GM19467 (cell line): ENCODE results near the gene MGAT4A.
"Not testable (repeated sequence)": the region's sequence is repeated elsewhere in the genome, so short reads cannot be mapped to it uniquely, and the experiment has no call there.

ENCODE experiments used
- ATAC-seq: cut with Tn5 transposase; IDR thresholded peaks from one replicate; pipeline ENCODE4 v1.9.1; 2021; ENCODE audit warnings: mild to moderate bottlenecking, moderate library complexity; ENCODE audit not compliant: unreplicated experiment

Gene MGAT4A

DNA sequence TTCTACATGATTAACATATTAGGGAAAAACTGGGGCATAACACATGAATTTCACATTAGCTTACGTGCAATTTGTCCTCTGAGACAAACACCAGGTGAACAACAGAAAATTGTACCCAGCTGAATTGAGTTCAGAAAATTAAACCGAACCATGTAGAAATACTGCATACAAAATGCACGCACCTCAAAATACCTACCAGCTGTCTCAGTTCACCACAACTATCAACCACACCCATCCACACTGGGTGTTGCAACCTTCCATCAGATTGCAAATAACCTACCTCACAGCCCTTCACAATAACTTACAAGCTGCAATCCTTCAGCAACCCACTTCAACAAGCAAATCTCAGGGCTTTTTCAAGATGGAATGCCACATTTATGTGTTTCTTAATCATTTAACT is 66.6 kb downstream of the MGAT4A start:
- ATAC-seq: no peak

GRCh38 chr2:98663511-98664090 is 67.3 kb downstream of the MGAT4A start:
- ATAC-seq: no peak

DNA sequence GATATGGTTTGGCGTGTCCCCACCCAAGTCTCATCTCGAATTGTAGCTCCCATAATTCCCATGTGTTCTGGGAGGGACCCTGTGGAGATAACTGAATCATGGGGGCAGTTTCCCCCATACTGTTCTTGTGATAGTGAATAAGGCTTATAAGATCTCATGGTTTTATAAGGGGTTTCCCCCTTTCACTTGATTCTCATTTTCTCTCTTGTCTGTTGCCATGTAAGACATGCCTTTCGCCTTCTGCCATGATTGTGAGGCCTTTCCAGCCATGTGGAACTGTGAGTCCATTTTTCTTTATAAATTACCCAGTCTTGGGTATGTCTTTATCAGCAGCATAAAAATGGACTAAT is 71.5 kb downstream of the MGAT4A start:
- not testable (repeated sequence) for ATAC-seq

DNA sequence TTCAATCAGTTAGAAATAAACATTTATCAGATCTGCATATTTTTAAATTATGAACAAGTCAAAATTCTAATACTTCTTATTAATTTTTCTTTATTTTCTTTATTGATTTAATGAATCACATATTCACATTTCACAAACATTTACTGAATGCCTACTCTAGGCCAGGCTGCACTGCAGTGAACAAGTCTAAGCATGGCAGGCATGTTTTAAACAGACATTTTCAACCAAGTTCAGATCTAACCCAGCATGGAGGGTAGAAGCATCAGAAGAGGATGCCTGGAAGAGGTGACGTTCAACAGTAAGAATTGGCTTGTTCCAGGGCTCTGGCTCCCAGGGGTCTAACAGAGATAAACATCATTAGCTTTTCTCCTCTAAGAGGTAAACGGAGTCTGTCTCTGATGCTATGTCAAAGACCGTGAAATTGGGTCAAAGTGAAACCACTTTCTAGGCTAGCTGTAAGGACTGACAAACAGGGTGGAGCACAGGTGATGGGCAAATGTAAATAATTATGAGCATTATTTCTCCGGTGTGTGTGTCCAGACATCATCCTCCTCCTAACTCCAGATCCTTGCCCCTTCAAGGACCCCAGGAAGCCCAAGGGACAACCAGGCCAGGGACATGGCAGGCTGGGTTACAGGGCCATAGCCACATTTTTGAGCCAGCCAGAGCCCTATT is 72.0 kb downstream of the MGAT4A start:
- ATAC-seq: no peak

DNA sequence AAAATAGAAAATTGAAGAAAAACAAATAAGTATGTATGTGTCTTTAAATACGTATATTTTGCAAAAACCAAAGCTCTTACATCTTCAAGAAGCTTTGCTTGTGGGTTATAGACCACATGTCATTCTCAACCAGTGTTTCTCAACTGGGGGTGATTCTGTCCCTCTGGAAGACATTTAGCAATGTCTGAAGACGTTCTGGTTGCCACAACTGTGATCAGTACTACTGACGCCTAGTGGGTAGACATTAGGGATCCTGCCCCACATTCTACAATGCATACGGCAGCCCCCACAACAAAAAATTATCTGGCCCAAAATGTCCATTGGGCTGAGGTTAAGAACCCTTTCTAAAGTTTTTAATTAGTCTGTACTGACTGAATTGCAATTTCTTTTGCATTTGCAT is 74.1 kb downstream of the MGAT4A start:
- ATAC-seq: no peak

DNA sequence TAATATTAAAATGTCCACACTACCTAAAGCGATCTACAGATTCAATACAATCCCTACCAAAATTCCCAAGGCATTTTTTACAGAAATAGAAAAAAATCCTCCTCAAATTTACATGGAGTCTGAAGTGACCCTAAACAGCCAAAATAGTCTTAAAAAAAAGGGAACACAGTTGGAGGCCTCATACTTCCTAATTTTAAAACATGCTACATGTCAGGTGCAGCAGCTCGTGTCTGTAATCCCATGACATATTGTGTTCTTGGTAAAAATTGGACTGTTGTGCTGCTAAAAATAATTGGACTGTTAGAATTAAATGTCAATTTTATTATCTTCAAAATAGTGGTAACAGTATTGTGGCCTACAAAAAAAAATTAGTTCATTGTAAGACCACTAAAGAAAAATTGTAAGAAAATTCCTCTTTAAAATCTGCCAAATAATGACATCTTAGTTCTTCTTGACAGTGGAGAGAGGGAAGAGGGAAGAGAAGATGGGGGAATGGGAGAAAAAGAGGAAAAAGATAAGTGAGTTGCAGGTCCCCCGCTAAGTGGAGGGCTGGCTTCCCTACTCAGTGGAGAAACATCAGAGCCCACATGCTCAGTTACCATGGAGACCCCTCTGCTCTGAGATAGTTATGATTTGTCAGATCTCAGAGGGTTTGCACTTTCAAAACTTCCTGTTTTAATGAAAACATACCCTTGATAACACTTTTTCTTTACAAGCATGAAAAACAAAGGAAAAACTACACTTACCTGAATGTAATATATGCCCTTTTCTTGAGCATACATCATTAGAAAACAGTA is 76.0 kb downstream of the MGAT4A start:
- ATAC-seq: no peak

DNA sequence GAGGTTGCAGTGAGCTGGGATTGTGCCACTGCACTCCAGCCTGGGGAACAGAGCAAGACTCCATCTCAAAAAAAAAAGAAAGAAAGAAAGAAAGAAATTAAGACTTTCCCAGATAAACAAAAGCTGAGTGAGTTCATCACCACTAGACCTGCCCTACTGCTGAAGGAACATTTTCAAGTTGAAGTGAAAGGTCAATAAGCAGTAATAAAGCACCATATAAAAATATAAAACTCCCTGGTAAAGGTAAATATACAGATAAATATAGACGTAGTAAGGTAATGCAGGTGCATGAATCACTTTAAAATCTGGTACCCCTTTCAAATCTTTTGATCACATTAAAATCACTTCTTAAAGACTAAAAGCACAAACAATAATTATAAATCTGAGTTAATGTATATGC is 79.9 kb downstream of the MGAT4A start:
- no peak for ATAC-seq

- ATAC-seq: no peak
Observed at GRCh38 chr2:98649992-98650375, 80.9 kb downstream of the MGAT4A start.

- ATAC-seq: peak; percentile 74
Observed at GRCh38 chr2:98649135-98649991, 81.6 kb downstream of the MGAT4A start.

DNA sequence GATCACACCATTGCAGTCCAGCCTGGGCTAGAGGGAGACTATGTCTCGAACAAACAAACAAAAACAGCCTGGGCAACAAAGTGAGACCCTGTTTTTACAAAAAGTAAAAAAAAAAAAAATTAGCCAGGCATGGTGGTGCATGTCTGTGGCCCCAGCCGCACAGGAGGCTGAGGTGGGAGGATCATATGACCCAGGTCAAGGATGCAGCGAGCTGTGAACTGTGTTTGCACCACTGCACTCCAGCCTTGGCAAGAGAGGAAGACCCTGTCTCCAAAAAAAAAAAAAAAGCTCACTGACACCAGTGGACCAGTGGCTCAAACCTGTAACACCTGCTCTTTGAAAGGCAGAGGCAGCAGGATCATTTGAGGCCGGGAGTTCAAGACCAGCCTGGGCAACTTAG is 82.5 kb downstream of the MGAT4A start:
- no peak for ATAC-seq

DNA sequence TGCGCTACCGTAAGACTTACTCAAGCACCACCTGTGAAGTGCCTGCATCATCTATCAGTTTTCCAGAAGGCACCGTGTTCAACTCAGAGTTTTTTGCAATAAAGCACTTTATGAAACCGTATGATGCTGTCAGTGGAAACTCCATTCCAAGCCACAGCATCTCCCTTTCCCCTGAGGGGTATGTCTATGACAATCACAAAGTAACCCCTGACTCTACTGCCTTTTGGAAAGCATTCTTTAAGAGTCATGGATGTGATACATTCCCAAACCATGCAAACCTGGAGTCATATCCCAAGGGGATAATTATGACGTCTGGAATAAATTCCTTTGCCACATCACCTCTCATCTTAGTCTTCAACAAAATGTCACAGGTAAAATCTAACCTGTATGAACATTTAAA is 83.3 kb downstream of the MGAT4A start:
- ATAC-seq: no peak

- no peak for ATAC-seq
Observed at GRCh38 chr2:98643496-98644100, 87.3 kb downstream of the MGAT4A start.

DNA sequence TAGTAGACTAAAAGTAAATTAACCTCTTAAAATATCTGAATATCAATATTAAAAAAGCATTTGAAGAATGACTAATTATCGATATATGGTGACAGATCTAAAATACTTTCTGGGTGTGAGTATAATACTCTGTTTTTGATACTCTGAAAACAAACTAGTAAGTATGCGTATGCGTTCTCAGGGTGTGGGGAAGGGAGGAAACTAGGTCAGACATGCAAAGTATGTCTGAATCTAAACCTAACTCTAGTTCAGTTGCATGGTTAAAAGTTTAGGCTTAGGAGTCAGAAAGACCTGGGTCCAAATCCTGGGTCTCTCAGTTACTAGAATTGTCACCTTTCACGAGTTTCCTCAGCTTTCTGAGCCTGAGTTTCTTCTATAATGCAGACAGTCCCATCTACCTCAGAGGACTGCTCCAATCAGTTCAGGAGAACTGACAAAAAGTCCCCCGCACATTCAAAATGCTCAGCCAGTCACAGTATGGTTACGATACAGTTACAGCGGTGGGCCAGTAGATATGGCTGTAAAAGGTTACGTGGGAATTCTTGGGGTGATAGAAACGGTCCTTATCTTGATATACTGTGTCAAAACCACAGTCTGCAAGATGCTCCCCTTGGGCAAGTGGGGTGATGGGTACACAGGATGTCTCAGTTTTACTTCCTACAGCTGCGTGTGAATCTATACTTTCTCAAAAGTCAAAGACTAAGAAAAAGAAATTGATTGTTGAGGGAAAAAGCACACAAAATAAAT is 93.4 kb downstream of the MGAT4A start:
- peak; percentile 80 for ATAC-seq

DNA sequence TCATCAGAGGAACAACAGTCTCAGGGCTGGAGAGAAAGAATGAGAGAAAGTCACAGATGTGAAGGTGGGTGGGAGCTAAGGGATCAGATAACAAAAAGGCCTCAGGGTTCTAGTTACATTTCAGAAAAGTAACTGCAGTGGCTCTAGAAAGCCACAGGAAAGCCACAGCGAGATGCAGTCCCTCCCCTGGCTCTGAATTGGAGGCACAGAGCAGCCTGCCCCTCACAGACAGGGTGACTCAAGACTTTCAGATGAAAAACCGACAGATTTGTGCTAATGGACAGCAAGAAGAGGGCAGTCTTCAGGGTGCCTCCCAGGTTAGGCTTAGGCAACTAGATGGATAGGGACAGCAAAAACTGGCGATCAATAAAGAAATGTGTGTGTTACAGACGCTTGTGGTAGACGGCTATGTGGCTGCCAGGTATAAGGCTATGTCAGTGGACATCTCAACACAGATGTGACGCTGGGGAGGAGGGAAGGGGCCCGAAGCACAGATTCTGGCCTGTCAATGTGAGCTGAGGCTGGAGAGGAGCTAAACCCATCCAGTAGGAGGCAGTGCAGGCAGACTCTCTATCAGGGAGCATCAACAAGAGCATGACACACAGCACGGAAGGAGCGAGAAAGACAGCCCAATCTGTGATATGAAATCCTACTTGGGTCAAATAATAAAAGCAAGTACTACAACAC is 96.4 kb downstream of the MGAT4A start:
- ATAC-seq: no peak

DNA sequence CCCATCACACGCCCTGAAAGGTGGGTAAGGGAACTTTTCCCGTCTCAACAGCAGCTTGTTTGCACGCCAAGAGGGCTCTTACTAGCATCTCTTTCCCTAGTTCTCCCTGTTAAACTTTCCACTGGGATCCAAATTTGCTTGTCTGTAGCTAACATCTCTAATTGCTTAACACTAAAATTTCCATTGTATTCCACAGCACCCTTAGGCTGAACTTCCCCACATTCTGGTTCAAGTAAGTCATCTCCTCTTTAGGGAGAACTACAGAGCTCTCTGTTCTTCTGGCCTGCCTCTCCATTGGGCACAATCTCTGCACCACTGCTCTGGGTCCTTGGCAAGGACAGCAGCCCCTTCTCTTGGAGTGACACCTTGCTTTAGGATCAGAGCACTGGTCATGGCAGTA is 98.6 kb downstream of the MGAT4A start:
- no peak for ATAC-seq

- ATAC-seq: no peak
Observed at GRCh38 chr2:98623657-98624056, 107.3 kb downstream of the MGAT4A start.

DNA sequence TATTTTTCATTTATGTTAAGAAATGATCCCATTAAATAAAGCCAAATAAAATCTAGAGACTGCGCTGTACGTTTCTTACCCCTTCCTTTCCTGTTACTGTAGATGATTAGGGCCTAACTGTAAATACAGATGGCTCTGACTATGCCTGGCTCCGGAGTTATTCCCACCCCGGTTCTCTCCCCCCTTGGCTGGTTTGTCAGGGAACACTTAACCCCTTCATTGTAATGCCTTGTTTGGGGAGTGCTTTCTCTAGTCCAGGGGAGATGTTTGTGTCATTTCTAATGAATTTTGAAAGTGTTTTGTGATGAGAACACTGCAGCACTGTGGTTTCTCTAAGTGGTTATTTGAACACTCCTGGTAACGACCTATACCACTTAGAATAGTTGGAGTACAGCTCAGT is 113.8 kb downstream of the MGAT4A start:
- ATAC-seq: no peak

DNA sequence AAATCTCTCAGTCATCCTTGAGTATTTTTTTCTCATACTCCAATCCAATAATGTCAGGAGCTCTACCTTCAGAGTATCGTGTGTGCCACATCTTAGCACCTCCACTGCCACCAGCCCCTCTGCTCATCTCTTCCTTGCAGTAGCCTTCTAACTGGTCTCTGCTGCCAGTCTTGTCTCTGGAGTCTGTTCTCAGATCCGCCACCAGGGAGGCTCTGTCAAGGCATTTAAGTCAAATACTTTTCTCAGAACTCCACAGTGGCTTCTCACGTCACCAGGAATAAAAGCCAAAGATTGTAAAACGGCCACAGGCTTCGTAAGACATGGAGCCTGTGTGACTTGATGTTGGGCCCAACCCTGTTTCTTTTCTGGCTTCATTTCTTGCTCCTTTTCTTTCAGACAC is 115.5 kb downstream of the MGAT4A start:
- ATAC-seq: no peak

DNA sequence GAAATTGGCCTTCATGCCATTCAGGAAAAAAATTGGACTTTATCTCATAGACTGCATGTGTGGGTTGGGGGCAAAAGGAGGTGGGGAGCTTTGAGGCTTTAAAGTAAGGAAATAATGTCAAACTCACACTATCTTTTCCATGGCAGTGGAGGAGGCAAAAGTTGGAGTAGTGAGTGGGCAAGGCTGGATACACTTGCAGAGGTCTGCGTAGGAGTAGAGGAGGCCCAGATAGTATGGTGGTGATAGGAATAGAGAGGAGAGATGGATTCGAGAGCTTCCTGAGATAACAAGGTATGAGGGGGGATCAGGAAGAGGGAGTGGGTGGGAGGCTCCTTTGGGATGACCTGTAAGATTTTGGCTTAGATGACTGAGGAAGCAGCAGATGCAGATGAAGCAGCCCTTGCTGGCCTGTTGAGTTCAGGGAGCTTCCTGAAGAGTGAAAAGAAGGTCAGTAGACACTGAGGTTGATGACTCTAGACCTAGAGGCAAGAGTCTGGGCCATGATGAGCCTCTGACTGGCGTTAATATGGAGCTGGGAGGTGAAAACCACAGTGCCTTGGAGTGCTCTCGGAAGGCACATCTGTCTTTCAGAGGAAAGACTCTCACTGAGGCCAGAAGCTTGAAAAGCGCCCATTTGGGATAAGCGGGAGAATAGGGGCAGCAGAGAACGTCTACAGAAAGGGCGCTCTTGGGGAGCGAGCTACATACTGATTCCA is 116.8 kb downstream of the MGAT4A start:
- ATAC-seq: no peak
